Forelimb muscle (tissue), 1 donor: Measurements from ENCODE around the gene GJB3. TPM values are rescaled to one million over a fixed set of nuclear protein-coding genes. Genes with fewer than 3 reads are reported as not detected.
A peak's percentile ranks its signal among the peaks of the same experiment; 100 is the strongest.
"Not testable (repeated sequence)": the region's sequence is repeated elsewhere in the genome, so short reads cannot be mapped to it uniquely, and the experiment has no call there.

ENCODE experiments used
- DNase-seq: peaks from one replicate; pipeline ENCODE4 v3.0.0-alpha.2; 2013; ENCODE audit warnings: low read depth
- polyA plus RNA-seq: library from polyadenylated mRNA; unstranded; fragments of 120-200 nt; gene quantifications from one replicate; pipeline ENCODE4 v1.2.1, GENCODE V29; 2013; ENCODE audit not compliant: insufficient read length

The GJB3 gene
- polyA plus RNA-seq, 1 donor, result not detected

DNA sequence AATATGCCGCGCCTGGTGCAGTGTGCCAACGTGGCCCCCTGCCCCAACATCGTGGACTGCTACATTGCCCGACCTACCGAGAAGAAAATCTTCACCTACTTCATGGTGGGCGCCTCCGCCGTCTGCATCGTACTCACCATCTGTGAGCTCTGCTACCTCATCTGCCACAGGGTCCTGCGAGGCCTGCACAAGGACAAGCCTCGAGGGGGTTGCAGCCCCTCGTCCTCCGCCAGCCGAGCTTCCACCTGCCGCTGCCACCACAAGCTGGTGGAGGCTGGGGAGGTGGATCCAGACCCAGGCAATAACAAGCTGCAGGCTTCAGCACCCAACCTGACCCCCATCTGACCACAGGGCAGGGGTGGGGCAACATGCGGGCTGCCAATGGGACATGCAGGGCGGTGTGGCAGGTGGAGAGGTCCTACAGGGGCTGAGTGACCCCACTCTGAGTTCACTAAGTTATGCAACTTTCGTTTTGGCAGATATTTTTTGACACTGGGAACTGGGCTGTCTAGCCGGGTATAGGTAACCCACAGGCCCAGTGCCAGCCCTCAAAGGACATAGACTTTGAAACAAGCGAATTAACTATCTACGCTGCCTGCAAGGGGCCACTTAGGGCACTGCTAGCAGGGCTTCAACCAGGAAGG lies 4.3 kb downstream of the GJB3 start:
- no peak for DNase-seq

DNA sequence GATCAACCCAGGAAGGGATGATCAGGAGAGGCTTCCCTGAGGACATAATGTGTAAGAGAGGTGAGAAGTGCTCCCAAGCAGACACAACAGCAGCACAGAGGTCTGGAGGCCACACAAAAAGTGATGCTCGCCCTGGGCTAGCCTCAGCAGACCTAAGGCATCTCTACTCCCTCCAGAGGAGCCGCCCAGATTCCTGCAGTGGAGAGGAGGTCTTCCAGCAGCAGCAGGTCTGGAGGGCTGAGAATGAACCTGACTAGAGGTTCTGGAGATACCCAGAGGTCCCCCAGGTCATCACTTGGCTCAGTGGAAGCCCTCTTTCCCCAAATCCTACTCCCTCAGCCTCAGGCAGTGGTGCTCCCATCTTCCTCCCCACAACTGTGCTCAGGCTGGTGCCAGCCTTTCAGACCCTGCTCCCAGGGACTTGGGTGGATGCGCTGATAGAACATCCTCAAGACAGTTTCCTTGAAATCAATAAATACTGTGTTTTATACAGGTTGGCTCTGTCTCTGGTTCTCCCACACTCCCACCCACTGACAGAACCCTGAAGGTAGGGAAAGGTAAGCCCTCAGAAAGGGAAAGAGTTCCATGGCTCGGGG lies 5.0 kb downstream of the GJB3 start:
- DNase-seq, result no peak

DNA sequence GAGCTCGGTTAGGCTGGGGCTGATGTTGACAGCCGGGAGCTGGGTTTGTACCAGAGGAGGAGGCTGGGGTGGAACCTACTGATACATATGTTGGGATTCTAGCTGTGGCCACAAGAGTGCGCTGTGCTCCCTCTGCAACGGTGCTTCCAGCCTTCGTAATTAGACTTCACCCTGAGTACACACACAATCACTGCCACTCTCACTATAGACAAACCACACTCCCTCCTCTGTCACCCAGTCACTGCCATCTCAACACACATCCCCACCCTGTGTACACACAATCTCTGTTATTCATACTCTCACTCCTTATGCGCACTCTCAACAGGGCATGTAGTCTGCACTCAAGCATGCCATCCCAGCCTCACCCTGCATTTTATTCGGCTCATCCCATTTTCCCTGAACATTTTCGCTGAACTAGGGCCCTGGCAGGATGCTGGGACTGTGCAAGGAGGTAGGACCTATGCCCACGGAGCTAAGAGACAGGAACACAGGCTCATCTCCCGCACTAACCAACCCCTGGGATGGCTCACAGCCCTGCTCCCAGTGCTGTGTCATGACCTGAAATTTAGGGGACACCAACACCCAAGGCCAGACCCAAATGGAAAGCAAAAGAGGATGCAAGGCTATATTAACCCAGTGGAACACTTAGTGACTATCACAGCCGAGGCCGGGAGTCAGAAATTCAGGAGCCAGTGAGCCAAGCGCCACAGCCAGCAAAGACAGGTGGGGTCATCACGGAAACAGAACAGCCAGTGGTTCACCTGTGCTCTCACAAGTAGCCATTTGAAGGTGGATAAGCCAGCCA lies 5.7 kb downstream of the GJB3 start:
- DNase-seq, result peak; percentile 25

DNA sequence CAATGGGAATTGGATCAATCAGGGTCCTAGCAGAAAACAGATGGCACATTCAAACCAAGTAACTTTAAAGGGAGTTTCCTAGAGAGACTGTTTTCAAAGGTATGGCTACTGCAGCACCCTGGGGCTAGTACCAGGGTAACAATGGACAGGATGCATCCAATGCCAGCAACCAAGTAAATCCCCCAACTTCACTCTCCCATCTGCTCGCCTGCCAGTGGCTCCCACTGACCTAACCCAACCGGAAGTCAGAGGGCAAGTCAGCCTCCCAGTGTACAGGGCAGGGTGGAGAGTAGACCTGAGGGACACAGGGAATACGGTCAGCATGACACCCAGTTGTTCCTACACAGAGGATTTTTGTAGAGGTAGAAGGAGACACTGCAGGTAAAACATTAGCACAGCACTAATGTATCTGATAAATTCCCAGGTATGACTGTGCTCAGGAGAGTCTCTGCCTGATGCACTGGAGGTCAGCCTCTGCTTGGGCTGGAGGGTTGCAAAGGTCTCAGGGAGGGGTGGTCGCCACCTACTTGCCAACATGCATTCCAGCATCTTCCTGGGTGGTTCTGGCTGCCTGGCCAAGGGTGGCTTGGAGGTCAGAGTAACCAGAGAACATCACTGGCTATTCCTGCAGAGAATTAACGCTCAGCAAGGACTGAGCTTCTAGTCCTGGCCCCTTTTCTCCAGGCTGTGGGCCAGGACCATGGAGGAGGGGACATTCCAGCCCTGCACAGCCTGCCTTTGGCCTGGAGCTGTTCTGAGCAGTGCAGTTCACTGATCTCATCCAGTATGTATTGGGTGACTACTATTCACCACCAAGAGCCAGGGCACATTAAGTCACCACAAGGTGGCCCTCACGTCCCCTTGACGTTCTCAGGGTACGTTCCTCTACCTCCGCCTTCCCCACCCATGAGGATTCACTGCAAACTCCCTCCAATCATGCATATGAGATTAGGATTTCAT lies 6.7 kb downstream of the GJB3 start:
- DNase-seq, result no peak

DNA sequence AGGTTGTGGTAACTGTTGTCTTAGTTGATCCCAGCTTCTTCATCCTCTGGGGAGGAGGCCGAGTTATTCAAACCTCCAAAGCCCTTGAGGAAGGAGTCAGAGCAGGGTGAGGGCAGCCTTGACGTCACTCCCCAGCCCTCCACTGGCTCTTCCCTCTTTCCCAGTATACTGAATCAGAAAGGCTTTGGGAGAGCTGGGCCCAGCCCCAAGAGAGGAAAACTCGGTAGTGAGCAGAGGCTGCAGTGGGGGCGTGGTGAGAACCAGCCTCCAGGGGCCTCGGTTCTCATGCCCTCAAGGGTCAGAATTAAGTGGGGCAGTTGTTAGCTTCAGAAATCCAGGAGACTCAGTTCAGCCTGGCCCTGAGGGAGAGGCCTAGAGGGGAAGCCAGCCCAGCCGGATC lies 10.0 kb downstream of the GJB3 start:
- DNase-seq, result no peak

DNA sequence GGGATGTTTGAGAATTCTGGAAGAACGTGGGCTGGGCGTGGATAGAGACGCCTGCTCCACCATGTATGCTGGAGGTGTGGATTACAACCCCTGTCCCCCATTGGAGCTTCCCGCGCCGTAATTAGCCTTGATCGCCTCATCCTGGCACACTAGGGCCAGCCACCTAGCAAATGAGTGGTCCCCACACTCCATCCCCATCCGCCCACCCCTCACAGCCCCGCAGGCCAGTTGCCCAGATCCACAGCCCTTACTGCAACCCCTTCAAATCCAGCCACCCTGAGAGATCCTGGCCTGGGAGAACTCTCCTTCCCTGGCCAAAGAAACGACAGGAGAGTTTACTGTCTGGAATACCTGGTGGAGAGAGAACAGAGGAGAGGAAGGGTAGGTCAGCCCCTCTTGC lies 11.4 kb downstream of the GJB3 start:
- DNase-seq, result no peak

DNA sequence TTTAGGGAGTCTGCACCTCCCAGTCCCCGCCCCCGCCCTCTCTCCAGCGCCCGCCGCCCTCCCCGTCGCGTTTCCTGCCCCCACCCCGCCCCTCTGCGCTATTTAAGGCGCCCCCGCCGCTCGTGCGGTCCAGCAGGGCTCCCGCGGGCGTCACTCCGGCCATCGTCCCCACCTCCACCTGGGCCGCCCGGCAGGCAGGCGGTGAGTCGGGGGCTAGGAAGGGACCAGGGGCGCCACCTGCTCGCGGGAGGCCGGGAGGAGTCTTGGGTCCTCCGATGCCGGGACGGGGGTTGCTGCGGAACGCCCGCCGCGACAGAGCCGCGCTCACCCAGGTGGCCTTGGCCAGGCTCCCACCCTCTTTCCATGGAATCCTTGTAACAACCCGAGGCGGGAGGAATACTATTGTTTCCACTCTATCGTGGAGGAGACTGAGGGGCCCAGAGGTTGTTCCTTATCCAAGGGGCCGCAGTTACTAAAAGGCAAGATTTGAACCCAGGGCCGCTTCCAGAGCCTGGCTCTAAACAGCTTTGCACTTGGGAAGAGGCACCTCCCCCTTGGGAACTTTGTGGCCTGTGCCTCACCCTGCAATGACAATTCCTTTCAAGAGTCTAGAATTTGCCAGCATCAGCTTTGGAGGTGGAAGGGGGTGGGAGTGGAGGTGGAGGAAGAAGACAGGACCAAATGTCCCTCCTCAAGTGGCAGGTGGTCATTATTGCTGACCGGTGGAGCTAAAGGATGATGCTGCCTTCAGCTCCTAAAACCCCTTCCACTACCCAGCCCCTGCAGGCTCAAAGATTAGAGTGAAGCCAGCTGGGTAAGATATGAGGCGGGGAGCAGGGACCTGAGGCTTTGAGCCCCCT lies 12.1 kb downstream of the GJB3 start, which contains the start of gene GJA4:
Gene GJA4 (plus strand): TSS at position 132 of the 860 bp plus-strand sequence. CDS start 1,215 bp downstream, outside the sequence.
- no peak for DNase-seq

DNA sequence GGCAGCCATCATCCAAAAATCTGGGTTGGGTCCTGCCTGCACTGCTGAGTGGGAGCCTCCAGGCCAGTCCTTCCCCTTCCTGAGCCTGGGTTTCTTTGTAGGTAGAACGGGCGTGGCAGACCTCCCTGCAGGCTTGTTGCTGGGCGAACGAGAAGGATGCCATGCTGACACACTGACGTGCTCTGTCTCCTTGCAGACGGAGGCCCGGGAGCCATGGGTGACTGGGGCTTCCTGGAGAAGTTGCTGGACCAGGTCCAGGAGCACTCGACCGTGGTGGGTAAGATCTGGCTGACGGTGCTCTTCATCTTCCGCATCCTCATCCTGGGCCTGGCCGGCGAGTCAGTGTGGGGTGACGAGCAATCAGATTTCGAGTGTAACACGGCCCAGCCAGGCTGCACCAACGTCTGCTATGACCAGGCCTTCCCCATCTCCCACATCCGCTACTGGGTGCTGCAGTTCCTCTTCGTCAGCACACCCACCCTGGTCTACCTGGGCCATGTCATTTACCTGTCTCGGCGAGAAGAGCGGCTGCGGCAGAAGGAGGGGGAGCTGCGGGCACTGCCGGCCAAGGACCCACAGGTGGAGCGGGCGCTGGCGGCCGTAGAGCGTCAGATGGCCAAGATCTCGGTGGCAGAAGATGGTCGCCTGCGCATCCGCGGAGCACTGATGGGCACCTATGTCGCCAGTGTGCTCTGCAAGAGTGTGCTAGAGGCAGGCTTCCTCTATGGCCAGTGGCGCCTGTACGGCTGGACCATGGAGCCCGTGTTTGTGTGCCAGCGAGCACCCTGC lies 13.2 kb downstream of the GJB3 start:
- no peak for DNase-seq

DNA sequence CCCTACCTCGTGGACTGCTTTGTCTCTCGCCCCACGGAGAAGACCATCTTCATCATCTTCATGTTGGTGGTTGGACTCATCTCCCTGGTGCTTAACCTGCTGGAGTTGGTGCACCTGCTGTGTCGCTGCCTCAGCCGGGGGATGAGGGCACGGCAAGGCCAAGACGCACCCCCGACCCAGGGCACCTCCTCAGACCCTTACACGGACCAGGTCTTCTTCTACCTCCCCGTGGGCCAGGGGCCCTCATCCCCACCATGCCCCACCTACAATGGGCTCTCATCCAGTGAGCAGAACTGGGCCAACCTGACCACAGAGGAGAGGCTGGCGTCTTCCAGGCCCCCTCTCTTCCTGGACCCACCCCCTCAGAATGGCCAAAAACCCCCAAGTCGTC lies 13.8 kb downstream of the GJB3 start:
- DNase-seq, result no peak

DNA sequence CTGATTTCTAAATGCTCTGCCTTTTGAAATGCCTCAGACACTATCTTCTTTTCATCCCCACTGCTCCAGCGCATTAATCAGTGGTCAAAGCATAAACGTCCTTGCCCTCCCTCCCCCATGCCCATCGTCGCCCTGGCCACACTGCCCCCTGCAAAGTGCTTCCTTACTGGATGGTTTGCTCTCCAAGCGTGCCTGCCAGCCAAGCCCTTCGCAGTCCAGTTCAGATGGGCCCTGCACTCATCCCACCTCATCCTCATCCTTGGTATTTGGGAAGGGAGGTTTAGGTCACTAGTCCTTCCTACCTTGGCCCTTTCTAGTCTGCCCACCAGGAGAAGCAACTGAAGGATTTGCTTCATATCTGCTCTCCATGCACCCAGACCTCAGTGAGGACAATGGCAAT lies 14.9 kb downstream of the GJB3 start:
- DNase-seq, result no peak

DNA sequence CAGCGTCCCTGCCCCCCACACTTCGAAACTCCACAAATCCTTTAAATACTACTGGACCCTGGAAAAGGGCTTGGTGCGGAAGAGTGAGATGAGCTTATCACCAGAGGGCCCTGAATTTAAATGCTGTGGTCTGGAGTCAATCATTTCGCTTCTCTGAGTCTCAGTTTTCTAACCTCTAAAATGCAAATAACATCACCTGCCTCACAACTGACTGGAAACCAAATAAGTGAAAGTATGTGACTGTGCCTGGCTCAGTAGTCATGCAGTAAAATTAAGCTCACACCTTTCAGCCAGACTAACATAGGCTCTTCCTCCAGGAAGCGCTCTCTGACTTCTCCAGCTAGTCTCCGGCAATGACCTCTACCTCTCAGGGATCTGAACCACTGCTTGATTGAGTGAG lies 16.0 kb downstream of the GJB3 start:
- no peak for DNase-seq

DNA sequence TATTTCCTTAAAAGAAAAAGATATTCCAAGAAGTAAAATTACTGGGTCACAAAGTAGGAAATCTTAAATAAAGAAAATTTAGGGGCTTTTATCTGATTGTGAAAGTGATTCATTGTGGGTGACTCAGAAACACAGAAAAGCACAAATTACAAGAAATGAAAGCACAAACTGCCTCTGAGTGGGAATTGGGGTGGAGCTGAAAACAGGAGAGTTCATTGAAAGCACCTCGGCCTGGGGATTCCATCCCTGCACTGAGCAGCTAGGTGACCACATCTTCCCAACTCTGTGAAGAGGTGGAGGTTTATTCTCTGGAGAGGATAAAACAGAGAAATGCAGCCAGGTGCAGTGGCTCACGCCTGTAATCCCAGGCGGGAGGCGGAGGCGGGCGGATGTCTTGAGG lies 19.2 kb downstream of the GJB3 start:
- no peak for DNase-seq

DNA sequence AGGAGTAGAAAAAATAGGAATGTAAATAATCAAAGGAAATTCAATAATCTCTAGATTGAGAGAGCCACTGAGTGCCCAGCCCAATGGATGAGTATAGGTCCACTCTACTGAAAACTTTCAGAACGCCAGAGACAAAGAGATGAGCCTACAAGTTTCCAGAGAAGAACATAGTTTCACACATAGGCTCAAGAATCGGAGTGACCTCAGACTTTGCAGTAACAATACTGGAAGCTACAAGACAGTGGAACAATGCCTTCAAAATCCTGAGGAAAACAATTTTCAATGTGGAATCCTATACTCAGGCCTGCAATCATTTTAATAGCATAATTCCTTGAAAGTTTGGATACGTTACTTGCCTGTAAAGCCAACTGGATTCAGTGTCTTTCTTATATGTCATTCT lies 22.8 kb downstream of the GJB3 start:
- DNase-seq, result no peak

DNA sequence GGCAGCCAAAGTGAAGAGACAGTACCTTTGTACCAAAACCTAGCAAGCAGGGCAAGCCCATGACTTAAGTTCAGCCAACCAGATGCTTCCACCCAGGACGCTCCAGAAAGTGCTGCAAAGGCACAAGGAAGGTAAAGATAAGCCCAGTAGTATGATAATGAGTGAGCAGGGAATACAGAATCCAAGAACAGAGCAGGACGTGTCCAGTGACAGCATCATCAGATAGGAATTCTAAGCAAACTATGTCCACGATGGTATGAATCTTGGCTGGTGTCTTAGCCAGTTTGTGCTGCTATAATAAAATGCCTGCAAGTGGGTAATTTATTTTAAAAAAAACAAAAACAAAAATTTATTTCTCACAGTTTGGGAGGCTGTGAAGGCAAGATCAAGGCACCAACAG lies 25.4 kb downstream of the GJB3 start:
- DNase-seq, result no peak

DNA sequence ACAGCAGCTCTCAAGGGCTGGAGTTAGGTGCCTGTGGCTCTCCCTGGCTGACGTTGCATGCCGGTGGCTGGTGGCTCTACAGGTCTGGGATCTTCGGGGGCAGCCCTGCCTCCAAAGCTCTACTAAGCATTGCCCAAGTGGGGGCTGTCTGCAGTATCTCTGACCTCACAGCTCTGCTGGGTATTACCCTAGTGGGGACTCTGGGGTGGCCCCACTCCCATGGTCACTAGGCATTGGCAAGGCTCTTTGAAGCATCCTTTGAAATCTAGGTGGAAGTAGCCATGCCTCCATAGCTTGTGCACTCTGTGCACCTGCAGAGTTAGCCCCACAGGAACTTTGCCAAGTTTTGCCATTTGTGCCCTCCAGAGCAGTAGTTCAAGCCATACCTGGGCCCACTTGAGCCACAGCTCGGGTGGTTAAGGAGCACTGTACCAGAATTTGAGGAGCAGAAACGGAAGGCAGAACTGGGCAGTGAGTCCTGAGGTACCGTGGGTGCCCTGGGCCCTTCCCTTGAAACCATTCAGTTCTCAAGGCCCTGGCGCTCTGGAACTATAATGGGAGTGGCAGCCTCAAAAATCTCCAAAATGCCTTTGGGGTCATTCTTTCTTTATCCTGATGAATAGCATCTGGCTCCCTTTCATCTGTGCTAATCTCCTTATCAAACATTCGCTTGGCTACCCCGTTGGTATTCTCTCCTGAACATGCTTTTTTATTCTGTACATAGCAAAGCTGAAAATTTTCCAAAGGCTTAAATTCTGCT lies 27.2 kb downstream of the GJB3 start:
- no peak for DNase-seq

DNA sequence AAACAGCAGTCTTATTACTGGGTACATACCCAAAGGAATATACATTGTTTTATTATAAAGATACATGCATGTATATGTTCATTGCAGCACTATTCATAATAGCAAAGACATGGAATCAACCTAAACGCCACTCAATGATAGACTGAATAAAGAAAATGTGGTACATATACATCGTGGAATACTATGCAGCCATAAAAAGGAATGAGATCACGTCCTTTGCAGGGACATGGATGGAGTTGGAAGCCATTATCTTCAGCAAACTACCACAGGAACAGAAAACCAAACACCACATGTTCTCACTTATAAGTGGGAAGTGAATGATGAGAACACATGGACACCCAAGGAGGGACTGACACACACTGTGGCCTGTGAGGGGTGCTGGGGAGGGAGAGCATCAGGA lies 29.8 kb downstream of the GJB3 start:
- not testable (repeated sequence) for DNase-seq

DNA sequence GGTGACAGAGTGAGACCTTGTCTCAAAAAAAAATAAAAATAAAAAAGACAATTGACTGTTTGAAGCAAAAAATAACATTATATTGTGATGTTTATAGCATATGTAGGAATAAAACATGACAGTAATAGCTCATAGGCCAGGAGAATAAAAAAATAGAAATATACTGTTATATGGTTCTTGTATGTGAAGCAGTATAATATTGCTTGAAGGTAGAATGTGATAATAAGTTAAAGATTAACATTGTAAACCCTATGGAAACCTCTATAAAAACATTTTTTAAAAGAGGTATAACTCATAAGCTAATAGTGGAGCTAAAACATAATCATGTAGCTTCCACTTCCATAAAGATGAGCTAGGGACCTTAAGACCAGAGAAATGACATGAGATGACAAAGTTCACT lies 35.3 kb downstream of the GJB3 start:
- DNase-seq, result no peak

DNA sequence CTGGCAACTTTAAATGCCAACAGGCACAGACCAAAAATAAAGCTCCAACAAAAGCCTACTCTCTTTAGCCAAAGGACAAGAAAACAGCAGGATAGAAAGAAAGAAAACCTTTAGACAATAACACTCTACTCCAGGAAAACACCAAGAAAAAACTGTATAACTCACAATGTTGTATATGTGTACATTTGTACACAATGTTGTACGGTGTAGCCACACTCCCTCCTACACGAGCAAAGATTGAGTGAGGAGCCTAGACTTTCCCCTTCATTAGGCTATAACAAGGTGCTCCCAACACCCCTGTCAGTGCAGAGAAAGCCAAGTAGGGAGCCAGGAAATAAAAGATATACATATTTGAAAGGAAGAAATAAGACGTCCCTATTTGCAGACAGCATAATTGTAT lies 35.8 kb downstream of the GJB3 start:
- no peak for DNase-seq

DNA sequence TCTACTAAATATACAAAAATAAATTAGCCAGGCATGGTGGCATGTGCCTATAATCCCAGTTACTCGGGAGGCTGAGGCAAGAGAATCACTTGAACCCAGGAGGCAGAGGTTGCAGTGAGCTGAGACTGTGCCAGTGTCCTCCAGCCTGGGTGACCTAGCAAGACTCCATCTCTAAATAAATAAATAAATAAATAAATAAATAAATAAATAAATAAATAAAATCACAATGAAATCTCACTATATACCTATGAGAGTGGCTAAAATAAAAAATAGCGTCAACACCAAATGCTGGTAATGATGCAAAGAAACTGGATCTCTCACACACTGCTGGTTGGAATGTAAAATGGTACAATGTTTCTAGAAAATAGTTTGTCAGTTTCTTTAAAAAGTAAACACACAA lies 37.8 kb downstream of the GJB3 start:
- not testable (repeated sequence) for DNase-seq
